ENCODE measurements around the gene CHRNB2. TPM values are rescaled to one million over a fixed set of nuclear protein-coding genes. Genes with fewer than 3 reads are reported as not detected.

Gene CHRNB2, protein sequence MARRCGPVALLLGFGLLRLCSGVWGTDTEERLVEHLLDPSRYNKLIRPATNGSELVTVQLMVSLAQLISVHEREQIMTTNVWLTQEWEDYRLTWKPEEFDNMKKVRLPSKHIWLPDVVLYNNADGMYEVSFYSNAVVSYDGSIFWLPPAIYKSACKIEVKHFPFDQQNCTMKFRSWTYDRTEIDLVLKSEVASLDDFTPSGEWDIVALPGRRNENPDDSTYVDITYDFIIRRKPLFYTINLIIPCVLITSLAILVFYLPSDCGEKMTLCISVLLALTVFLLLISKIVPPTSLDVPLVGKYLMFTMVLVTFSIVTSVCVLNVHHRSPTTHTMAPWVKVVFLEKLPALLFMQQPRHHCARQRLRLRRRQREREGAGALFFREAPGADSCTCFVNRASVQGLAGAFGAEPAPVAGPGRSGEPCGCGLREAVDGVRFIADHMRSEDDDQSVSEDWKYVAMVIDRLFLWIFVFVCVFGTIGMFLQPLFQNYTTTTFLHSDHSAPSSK
- under 0.01 TPM in 1 of 2 replicates, not detected in the other for total RNA-seq
- 0.02 TPM in 2 replicates for polyA plus RNA-seq
- 0.02 TPM in 1 of 2 replicates, not detected in the other for polyA plus RNA-seq (2012)
- polyA minus RNA-seq (ENCODE audit: low replicate concordance) = not detected in 2 replicates

DNA sequence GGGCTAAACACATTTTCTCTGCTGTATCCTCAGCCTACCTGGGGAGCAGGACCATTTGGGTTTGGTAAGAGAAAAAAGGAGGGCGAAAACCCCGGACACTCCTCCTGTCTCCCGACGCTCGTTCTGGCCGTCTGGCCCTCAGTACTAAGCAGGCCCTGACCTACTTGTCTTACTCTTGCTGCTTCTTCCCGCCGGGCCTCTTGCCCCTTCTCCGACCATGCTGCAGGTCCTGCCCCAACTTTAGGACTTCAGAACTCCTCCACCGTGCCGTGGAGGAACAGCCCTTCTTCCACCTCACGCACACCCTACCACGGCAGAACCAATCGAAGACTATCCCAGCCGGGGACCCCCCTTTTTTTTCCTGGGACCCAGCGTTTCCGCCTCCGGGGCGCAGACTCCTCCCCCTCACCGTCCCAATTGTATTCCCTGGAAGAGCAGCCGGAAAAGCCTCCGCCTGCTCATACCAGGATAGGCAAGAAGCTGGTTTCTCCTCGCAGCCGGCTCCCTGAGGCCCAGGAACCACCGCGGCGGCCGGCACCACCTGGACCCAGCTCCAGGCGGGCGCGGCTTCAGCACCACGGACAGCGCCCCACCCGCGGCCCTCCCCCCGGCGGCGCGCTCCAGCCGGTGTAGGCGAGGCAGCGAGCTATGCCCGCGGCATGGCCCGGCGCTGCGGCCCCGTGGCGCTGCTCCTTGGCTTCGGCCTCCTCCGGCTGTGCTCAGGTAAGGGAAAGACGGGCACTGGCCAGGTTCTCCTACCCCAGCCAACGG, at the start of gene CHRNB2:
Gene CHRNB2 (plus strand): TSS at position 393 of the 771 bp plus-strand sequence. CDS start 267 bp downstream, at position 660.
- Histone ChIP-seq H3K27me3 (ENCODE audit: control insufficient read depth, insufficient read depth, low read length) (peaks cover 13% of the 10 kb centered on the region), H3K4me2 (ENCODE audit: extremely low read depth, insufficient read depth, low read length) (peak within 1 kb of the TSS; percentile 59), H4K20me1 (ENCODE audit: control insufficient read depth, extremely low read depth, insufficient read depth, low read length) (no peaks in the 10 kb centered on the region), H3K79me2 (ENCODE audit: control insufficient read depth, insufficient read depth, low read length) (no peaks in the 10 kb centered on the region), H3K27ac (ENCODE audit: insufficient read depth, low read length) (no peak within 1 kb of the TSS), H3K9me3 (ENCODE audit: control insufficient read depth, insufficient read depth, low read depth, low read length) (no peaks in the 10 kb centered on the region), H3K9ac (ENCODE audit: insufficient read depth, low read length) (no peak within 1 kb of the TSS), H3K4me1 (ENCODE audit: control insufficient read depth, extremely low read depth, insufficient read depth, low read length) (no peaks in the 10 kb centered on the region), H3K36me3 (ENCODE audit: control insufficient read depth, insufficient read depth, low read length) (no peaks in the 10 kb centered on the region), H2AFZ (ENCODE audit: low read length) (no peak within 1 kb of the TSS), H3K4me3 (replicated peaks in 1 of 4; ENCODE audit: control extremely low read depth in 1 of 4, insufficient read depth in 1 of 4, low read depth in 3 of 4, low read length in 4 of 4) (peak within 1 kb of the TSS in 1 of 4 experiments; percentile 14)
- DNase-seq (ENCODE audit: low read depth in 2 of 2) = peak; percentile 33
- TF ChIP-seq, protein P1, sequence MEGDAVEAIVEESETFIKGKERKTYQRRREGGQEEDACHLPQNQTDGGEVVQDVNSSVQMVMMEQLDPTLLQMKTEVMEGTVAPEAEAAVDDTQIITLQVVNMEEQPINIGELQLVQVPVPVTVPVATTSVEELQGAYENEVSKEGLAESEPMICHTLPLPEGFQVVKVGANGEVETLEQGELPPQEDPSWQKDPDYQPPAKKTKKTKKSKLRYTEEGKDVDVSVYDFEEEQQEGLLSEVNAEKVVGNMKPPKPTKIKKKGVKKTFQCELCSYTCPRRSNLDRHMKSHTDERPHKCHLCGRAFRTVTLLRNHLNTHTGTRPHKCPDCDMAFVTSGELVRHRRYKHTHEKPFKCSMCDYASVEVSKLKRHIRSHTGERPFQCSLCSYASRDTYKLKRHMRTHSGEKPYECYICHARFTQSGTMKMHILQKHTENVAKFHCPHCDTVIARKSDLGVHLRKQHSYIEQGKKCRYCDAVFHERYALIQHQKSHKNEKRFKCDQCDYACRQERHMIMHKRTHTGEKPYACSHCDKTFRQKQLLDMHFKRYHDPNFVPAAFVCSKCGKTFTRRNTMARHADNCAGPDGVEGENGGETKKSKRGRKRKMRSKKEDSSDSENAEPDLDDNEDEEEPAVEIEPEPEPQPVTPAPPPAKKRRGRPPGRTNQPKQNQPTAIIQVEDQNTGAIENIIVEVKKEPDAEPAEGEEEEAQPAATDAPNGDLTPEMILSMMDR (conservative IDR thresholded peaks at IDR 0.05 in 1 of 2, IDR thresholded peaks at IDR 0.05 in 1 of 2; ENCODE audit: low read depth in 1 of 2, low read length in 2 of 2) = no peak
- TF ChIP-seq EZH2 (IDR thresholded peaks at IDR 0.05; ENCODE audit: low read length, missing control alignments) = no peak

- Histone ChIP-seq H3K27ac (ENCODE audit: insufficient read depth, low read length) (no peak overlapping the region), H3K4me3 (replicated peaks in 1 of 4; ENCODE audit: control extremely low read depth in 1 of 4, insufficient read depth in 1 of 4, low read depth in 3 of 4, low read length in 4 of 4) (no peak overlapping the region), H3K4me1 (ENCODE audit: control insufficient read depth, extremely low read depth, insufficient read depth, low read length) (no peaks in the 10 kb centered on the region), H3K9me3 (ENCODE audit: control insufficient read depth, insufficient read depth, low read depth, low read length) (no peaks in the 10 kb centered on the region), H3K9ac (ENCODE audit: insufficient read depth, low read length) (no peak overlapping the region), H3K4me2 (ENCODE audit: extremely low read depth, insufficient read depth, low read length) (no peak overlapping the region), H3K27me3 (ENCODE audit: control insufficient read depth, insufficient read depth, low read length) (peaks cover 20% of the 10 kb centered on the region), H2AFZ (ENCODE audit: low read length) (no peak overlapping the region), H4K20me1 (ENCODE audit: control insufficient read depth, extremely low read depth, insufficient read depth, low read length) (no peaks in the 10 kb centered on the region), H3K79me2 (ENCODE audit: control insufficient read depth, insufficient read depth, low read length) (no peaks in the 10 kb centered on the region), H3K36me3 (ENCODE audit: control insufficient read depth, insufficient read depth, low read length) (no peaks in the 10 kb centered on the region)
- no peak for DNase-seq (ENCODE audit: low read depth in 2 of 2)
- TF ChIP-seq EZH2 (IDR thresholded peaks at IDR 0.05; ENCODE audit: low read length, missing control alignments) = no peak
- TF ChIP-seq, protein P1 (conservative IDR thresholded peaks at IDR 0.05 in 1 of 2, IDR thresholded peaks at IDR 0.05 in 1 of 2; ENCODE audit: low read depth in 1 of 2, low read length in 2 of 2) = no peak
These were observed 48.0 kb upstream of the CHRNB2 start for GRCh38 chr1:154519591-154519991.

DNA sequence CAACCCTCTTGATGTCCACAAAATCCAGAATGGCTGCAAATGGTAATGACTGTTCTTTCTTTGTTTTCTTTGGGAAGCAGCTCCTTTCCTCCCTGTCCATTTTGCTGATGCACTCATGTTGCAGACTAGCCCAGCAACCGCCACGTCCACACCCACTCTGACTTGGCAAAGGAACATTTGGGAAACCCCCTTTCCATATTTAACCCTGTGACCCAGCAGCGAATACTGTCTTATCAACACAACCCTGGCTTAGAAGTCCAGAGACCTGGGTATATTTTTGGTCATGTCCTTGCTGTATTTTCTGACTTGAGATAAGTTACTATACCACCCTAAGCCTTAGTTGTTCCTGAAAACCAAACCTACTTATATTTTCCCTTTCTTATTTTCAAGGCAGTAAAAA, 47.2 kb upstream of the CHRNB2 start:
- H4K20me1 ChIP-seq (ENCODE audit: control insufficient read depth, extremely low read depth, insufficient read depth, low read length) = no peaks in the 10 kb centered on the region
- peak in 1 of 2 donors; percentile 5 for DNase-seq (ENCODE audit: low read depth in 2 of 2)
- H3K36me3 ChIP-seq (ENCODE audit: control insufficient read depth, insufficient read depth, low read length) = no peaks in the 10 kb centered on the region
- H3K4me2 ChIP-seq (ENCODE audit: extremely low read depth, insufficient read depth, low read length) = no peak overlapping the region
- no peak overlapping the region for H3K9ac ChIP-seq (ENCODE audit: insufficient read depth, low read length)
- TF ChIP-seq, protein P1 (conservative IDR thresholded peaks at IDR 0.05 in 1 of 2, IDR thresholded peaks at IDR 0.05 in 1 of 2; ENCODE audit: low read depth in 1 of 2, low read length in 2 of 2) = no peak
- no peak for TF ChIP-seq EZH2 (IDR thresholded peaks at IDR 0.05; ENCODE audit: low read length, missing control alignments)
- H3K9me3 ChIP-seq (ENCODE audit: control insufficient read depth, insufficient read depth, low read depth, low read length) = no peaks in the 10 kb centered on the region
- no peaks in the 10 kb centered on the region for H3K4me1 ChIP-seq (ENCODE audit: control insufficient read depth, extremely low read depth, insufficient read depth, low read length)
- peaks cover 22% of the 10 kb centered on the region for H3K27me3 ChIP-seq (ENCODE audit: control insufficient read depth, insufficient read depth, low read length)
- H3K27ac ChIP-seq (ENCODE audit: insufficient read depth, low read length) = no peak overlapping the region
- no peaks in the 10 kb centered on the region for H3K79me2 ChIP-seq (ENCODE audit: control insufficient read depth, insufficient read depth, low read length)
- no peak overlapping the region for H3K4me3 ChIP-seq (replicated peaks in 1 of 4; ENCODE audit: control extremely low read depth in 1 of 4, insufficient read depth in 1 of 4, low read depth in 3 of 4, low read length in 4 of 4)
- H2AFZ ChIP-seq (ENCODE audit: low read length) = no peak overlapping the region
